ENCODE results near the gene DNM3.

The DNM3 gene

DNA sequence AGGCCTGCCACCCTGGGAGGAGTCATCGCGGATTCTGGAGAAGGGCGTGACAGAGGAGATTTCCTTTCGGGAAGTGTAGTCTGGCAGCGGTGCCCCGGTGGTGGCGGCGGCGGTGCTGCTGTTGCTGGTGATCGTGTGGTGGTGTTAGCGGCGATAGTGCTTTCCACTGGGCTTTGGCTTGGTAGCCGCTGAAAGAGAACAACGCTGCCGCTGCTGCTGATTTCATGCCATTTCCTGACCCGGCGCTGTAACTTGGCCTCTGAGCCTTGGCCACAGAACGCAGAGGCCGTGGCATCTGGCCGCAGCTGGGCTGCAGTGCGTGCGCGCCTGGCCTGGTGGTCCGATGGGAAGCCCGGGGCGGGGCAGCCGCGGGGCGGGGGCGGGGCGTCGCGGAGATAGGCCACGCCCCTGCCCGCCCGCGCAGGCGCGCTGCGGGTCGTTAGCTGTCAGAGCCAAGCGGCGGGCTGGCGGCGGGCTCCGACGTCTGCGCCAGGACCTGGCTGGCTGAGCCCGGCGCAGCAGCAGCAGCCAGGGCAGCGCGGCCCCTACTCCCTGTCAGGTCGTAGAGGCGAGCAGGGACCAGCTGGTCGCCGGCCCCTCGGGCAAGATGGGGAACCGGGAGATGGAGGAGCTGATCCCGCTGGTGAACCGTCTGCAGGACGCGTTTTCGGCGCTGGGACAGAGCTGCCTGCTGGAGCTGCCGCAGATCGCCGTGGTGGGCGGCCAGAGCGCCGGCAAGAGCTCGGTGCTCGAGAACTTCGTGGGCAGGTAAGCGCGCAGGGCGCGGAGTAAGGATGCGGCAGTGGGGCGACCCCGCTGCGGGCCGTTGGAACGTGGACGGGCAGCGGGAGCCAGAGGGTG is at the start of gene DNM3:
Gene DNM3 (plus strand): TSS at position 449 of the 861 bp plus-strand sequence. CDS start 159 bp downstream, at position 608.
- DNase-seq (ENCODE audit: extremely low spot score): peak; percentile 99
- TF ChIP-seq HDGF (IDR thresholded peaks at IDR 0.05; ENCODE audit: borderline replicate concordance) (0 out of 2 replicates have a peak, but pooled peaks have one; percentile 60), TARDBP (IDR thresholded peaks at IDR 0.05) (no peak), ARNT (IDR thresholded peaks at IDR 0.05) (0 out of 2 replicates have a peak, but pooled peaks have one; percentile 11)
- ChIA-PET CTCF (interaction anchor here (0.6 to 1.8 kb wide), 2 partner anchors 41 to 142 kb away, joined by 5 to 9 read pairs; no protein-coding TSS in a partner anchor), POLR2A (interaction anchor here (0.9 to 1.3 kb wide), 4 partner anchors 9 to 98 kb away, joined by 3 to 6 read pairs (median 4); partner anchors contain the start of gene METTL13)

DNA sequence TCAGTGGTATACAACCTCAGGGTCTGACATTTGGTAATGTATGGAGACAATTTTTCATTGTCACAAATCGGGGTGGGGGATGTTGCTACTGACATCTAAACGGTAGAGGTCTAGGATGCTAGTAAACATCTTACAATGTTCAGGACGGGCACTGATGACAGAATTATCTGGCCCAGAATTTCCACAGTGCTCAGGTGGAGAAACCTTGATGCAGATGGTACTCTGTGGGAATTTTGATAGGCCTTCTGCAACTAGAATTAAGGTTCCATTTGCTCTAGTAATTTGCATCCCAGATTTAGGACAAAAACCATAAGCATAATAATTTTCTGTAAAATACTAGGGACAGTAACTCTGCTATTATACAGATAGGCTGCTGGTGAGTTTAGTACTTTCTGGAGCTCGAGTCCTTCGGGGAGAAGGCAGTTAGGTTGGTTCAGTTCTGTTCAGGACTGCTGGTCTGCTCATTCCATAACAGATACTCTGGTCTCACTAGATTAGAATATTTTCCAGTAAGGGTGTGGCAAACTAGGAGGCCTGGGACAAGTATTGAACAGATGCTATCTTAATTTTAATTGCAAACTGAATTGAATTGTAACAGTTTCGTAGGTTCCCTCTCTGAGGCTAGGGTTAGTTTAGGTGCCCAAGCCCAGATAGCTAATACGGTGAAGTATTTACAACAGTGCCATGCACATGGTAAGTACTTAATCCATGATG is 48.5 kb upstream of the DNM3 start:
- CTCF ChIA-PET: no interaction called here
- no peak for DNase-seq (ENCODE audit: extremely low spot score)
- POLR2A ChIA-PET: no interaction called here
- TF ChIP-seq SUZ12 (IDR thresholded peaks at IDR 0.05): no peak
- no peak for TF ChIP-seq FOXK2 (IDR thresholded peaks at IDR 0.05)
- TF ChIP-seq ZNF384 (IDR thresholded peaks at IDR 0.05): no peak

DNA sequence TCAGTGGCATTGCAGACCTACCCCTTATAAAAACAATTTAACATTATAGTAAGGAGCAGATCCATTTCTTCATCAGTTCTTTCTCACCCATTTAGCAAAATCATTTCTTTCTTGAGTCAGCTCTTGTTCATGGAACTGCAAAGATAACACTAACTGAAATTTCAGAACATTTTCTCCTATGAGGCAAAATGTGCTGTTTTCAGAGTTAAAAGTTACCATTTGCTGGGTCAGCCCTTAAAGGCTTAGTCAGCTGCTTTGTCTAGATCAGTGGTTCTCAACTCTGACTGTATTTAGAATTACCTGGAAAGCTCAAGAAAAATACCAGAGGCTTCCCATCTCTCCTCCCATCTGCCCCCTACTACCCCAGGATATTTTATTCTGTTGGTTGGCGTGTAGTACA is 47.7 kb upstream of the DNM3 start:
- ChIA-PET CTCF (no interaction called here), POLR2A (no interaction called here)
- TF ChIP-seq HDGF (IDR thresholded peaks at IDR 0.05; ENCODE audit: borderline replicate concordance) (no peak), SP1 (IDR thresholded peaks at IDR 0.05) (no peak)
- no peak for DNase-seq (ENCODE audit: extremely low spot score)

DNA sequence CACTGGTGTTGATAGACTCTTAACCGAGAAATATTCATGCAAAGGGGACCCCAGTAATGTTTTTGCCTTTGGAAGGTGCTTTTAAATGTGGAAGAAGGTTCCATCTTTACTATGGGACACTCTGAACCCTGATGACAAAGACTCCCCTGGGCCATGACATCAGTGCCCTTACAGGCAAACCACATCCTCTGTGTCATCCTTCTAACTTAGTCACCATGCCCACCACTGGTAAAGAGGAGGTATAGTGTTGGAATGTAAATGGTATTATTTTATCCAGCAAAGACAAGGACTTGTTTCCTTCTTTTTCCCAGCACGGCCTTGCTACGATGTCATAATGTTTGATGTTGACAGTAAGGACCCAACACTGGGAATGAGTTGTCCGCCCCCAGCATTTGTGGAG is 47.2 kb upstream of the DNM3 start:
- ChIA-PET POLR2A (no interaction called here), CTCF (no interaction called here)
- no peak for TF ChIP-seq ZNF384 (IDR thresholded peaks at IDR 0.05)
- no peak for TF ChIP-seq NFRKB (IDR thresholded peaks at IDR 0.05)
- no peak for TF ChIP-seq TARDBP (IDR thresholded peaks at IDR 0.05)
- TF ChIP-seq BHLHE40 (IDR thresholded peaks at IDR 0.05; ENCODE audit: borderline replicate concordance): no peak
- DNase-seq (ENCODE audit: extremely low spot score): no peak

DNA sequence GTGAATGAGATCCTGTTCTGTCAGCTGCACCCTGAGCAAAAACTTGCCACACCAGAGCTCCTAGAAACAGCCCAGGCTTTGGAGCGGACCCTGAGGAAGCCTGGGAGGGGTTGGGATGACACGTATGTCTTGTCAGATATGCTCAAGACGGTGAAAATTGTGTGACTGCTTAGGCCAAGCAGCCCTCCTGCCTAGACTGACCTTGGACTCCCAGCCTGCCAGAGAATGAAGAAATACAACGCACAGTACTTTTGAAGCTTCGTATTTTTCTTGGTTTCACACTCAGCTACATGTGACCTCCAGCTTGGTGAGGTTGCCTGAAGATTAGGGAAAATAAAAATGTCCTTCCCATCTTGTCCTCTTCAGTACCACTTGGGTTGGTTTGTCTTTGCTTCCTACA is 44.7 kb upstream of the DNM3 start:
- TF ChIP-seq ELF4 (IDR thresholded peaks at IDR 0.05) (no peak), ARNT (IDR thresholded peaks at IDR 0.05) (no peak), SP1 (IDR thresholded peaks at IDR 0.05) (no peak), LEF1 (IDR thresholded peaks at IDR 0.05; ENCODE audit: borderline replicate concordance) (no peak), L3MBTL2 (conservative IDR thresholded peaks at IDR 0.05) (no peak), HDGF (IDR thresholded peaks at IDR 0.05; ENCODE audit: borderline replicate concordance) (no peak), BHLHE40 (IDR thresholded peaks at IDR 0.05; ENCODE audit: borderline replicate concordance) (no peak), TARDBP (IDR thresholded peaks at IDR 0.05) (no peak), SUZ12 (IDR thresholded peaks at IDR 0.05) (no peak), CTBP1 (IDR thresholded peaks at IDR 0.05; ENCODE audit: borderline replicate concordance) (no peak), FOXM1 (IDR thresholded peaks at IDR 0.05; ENCODE audit: borderline replicate concordance) (no peak), FOXA1 (IDR thresholded peaks at IDR 0.05) (no peak)
- TF ChIP-seq, protein P1, sequence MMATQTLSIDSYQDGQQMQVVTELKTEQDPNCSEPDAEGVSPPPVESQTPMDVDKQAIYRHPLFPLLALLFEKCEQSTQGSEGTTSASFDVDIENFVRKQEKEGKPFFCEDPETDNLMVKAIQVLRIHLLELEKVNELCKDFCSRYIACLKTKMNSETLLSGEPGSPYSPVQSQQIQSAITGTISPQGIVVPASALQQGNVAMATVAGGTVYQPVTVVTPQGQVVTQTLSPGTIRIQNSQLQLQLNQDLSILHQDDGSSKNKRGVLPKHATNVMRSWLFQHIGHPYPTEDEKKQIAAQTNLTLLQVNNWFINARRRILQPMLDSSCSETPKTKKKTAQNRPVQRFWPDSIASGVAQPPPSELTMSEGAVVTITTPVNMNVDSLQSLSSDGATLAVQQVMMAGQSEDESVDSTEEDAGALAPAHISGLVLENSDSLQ (IDR thresholded peaks at IDR 0.05): no peak
- CTCF ChIA-PET: interaction anchor here (0.5 kb wide), 1 partner anchor 190 kb away, joined by 3 read pairs; no protein-coding TSS in a partner anchor
- DNase-seq (ENCODE audit: extremely low spot score): no peak
- POLR2A ChIA-PET: interaction anchor here (1.0 kb wide), 1 partner anchor 15 kb away, joined by 3 read pairs; the partner anchor contains the start of gene METTL13

DNA sequence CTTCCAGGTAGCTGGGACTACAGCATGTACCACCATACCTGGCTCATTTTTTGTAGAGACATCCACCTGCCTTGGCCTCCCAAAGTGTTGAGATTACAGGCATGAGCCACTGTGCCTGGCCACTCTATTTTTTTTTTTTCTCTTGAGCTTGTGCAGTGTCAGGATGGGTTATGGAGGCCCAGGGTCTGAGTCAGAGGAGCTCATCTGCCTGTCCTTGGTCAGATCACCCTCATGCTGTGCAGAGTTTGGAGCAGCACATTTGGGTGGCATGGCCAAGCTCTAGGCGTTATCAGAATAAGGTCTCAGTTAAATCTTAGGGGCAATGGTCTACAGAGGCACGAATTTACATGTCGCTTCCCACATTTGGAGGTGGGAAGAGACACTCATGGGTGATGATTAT is 43.0 kb upstream of the DNM3 start:
- no peak for DNase-seq (ENCODE audit: extremely low spot score)
- ChIA-PET CTCF (interaction anchor here (8.4 kb wide), 1 partner anchor 187 kb away, joined by 82 read pairs; no protein-coding TSS in a partner anchor), POLR2A (interaction anchor here (1.5 kb wide), 1 partner anchor 11 kb away, joined by 3 read pairs; no protein-coding TSS in a partner anchor)
- TF ChIP-seq HDGF (IDR thresholded peaks at IDR 0.05; ENCODE audit: borderline replicate concordance) (no peak), L3MBTL2 (conservative IDR thresholded peaks at IDR 0.05) (no peak), FOXM1 (IDR thresholded peaks at IDR 0.05; ENCODE audit: borderline replicate concordance) (no peak), ARNT (IDR thresholded peaks at IDR 0.05) (no peak), BHLHE40 (IDR thresholded peaks at IDR 0.05; ENCODE audit: borderline replicate concordance) (no peak), ELF4 (IDR thresholded peaks at IDR 0.05) (no peak), LEF1 (IDR thresholded peaks at IDR 0.05; ENCODE audit: borderline replicate concordance) (no peak), SP1 (IDR thresholded peaks at IDR 0.05) (no peak)

DNA sequence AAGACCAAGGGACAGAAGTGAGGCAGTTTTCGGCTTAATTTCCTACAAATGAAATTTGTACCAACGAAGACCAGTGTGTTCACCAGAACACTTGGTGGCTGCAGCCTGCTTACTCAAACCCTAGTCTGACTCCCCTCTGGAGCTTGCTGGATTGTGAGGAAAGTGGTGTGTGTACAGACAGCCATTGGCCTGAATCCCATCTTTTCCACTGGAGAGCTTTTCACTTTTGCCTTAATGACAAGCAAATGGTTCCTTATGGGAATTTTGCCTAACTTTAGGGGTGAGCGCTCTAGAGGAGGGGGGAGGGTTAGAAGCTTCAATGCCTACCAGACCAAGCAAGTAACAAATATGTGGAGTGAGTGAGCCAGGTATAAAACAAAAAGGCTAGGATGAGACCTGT is 42.5 kb upstream of the DNM3 start:
- no peak for TF ChIP-seq SP1 (IDR thresholded peaks at IDR 0.05)
- TF ChIP-seq LEF1 (IDR thresholded peaks at IDR 0.05; ENCODE audit: borderline replicate concordance): no peak
- TF ChIP-seq, protein P1 (IDR thresholded peaks at IDR 0.05): no peak
- no peak for TF ChIP-seq ZNF384 (IDR thresholded peaks at IDR 0.05)
- CTCF ChIA-PET: interaction anchor here (8.4 kb wide), 1 partner anchor 186 kb away, joined by 82 read pairs; no protein-coding TSS in a partner anchor
- POLR2A ChIA-PET: interaction anchor here (1.5 kb wide), 1 partner anchor 11 kb away, joined by 3 read pairs; no protein-coding TSS in a partner anchor
- DNase-seq (ENCODE audit: extremely low spot score): no peak
